OCI-LY3 (cell line): ENCODE measurements around the gene ERBB4.

Experiments used
- H2AFZ ChIP-seq: fragments of 200-600, 300-600 bp; shearing (Covaris generic); 2 replicates; pipeline ENCODE4 v1.6.0; 2014; ENCODE audit warnings: antibody characterized with exemption, low read depth, low read length
- H3K27ac ChIP-seq: fragments of 200-600, 300-600 bp; sonication (generic); 2 replicates; pipeline ENCODE4 v1.5.1; 2014; ENCODE audit warnings: mild to moderate bottlenecking, low read length, moderate library complexity, mixed read lengths
- H3K27me3 ChIP-seq: fragments of 200-600, 300-600 bp; sonication (generic); 2 replicates; pipeline ENCODE4 v1.6.1; 2014; ENCODE audit warnings: low read depth, low read length, mixed read lengths
- H3K36me3 ChIP-seq: fragments of 200-600, 300-600 bp; sonication (generic); replicated peaks from 2 replicates; pipeline ENCODE3; 2014; ENCODE audit warnings: low read depth, low read length, mixed read lengths
- H3K4me1 ChIP-seq: fragments of 300-600, 200-600 bp; sonication (generic); 2 replicates; pipeline ENCODE4 v1.6.1; 2014; ENCODE audit warnings: low read length, mixed read lengths
- H3K4me2 ChIP-seq: fragments of 200-600, 300-600 bp; sonication (generic); 2 replicates; pipeline ENCODE4 v1.6.1; 2014; ENCODE audit warnings: low read length, mixed read lengths
- H3K4me3 ChIP-seq: fragments of 300-600, 200-600 bp; sonication (generic); 2 replicates; pipeline ENCODE4 v1.5.1; 2014; ENCODE audit warnings: antibody characterized with exemption, mild to moderate bottlenecking, low read length, moderate library complexity
- H3K79me2 ChIP-seq: fragments of 300-600, 200-600 bp; shearing (Covaris generic); 2 replicates; pipeline ENCODE4 v1.6.1; 2014; ENCODE audit warnings: mild to moderate bottlenecking, low read length, mixed read lengths
- H3K9ac ChIP-seq: fragments of 300-600, 200-600 bp; shearing (Covaris generic); 2 replicates; pipeline ENCODE4 v1.6.0; 2014; ENCODE audit warnings: mild to moderate bottlenecking, low read length, moderate library complexity
- H3K9me3 ChIP-seq: fragments of 200-600, 300-600 bp; shearing (Covaris generic); 2 replicates; pipeline ENCODE4 v1.6.1; 2014; ENCODE audit warnings: low read length, mixed read lengths; ENCODE audit not compliant: insufficient read depth
- H4K20me1 ChIP-seq: fragments of 200-600, 300-600 bp; sonication (generic); 2 replicates; pipeline ENCODE4 v1.6.1; 2016; ENCODE audit warnings: low read length, mixed read lengths; ENCODE audit not compliant: insufficient read depth
- CTCF ChIP-seq: fragments of 200-600, 300-600 bp; sonication (generic); IDR thresholded peaks from 2 replicates; pipeline ENCODE4 v1.5.1; 2014; ENCODE audit warnings: antibody characterized with exemption, low read length, low read depth
- EZH2phosphoT487 ChIP-seq: fragments of 200-600 bp; shearing (Covaris generic); IDR thresholded peaks from 2 replicates; pipeline ENCODE4 v1.6.1; 2018; ENCODE audit warnings: antibody characterized with exemption, mixed run types, low read depth

ERBB4 gene

DNA sequence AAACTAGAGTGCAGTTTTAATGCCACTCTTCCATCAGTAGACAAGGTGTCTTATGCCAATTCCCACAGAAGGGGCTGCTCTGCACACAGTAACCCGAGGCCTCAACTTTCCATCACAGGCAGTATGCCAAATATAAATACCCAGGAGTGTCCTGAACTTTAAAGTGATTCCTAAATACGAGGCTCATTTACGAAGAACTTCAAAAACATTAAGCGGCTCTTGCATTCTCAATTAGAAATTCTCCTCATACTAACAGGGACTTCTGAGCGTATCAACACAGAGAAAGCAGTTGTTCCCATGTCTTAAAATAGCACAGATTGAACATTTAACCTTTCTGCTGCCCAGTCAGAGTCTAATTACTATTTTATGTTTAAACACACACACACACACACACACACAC is 638.6 kb downstream of the ERBB4 start:
- TF ChIP-seq EZH2phosphoT487 (no peak), CTCF (no peak)

DNA sequence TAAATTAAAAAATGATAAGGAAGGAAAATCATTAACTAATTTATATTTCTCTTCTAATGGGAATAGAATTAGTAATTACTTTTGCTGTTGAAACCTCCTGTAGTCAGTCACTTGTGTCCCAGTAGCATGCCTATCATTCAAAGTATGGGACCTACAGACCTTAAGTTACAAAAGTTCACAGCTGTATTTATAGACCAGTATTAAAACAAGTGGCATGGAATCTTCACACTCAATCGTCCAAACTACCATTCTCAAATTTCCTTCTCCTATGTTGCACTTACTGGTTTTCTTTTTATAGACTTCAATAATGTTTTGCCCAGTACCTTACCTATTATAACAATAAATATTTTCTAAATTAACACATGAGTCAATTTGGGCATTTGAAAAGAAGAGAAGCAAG is 639.9 kb downstream of the ERBB4 start:
- no peak overlapping the region for H3K4me3 ChIP-seq
- no peaks in the 10 kb centered on the region for H3K4me1 ChIP-seq
- no peaks in the 10 kb centered on the region for H3K9me3 ChIP-seq
- H2AFZ ChIP-seq = no peak overlapping the region
- no peaks in the 10 kb centered on the region for H3K27me3 ChIP-seq
- H3K4me2 ChIP-seq = no peak overlapping the region
- no peaks in the 10 kb centered on the region for H3K36me3 ChIP-seq
- no peaks in the 10 kb centered on the region for H4K20me1 ChIP-seq
- H3K9ac ChIP-seq = no peak overlapping the region
- no peaks in the 10 kb centered on the region for H3K79me2 ChIP-seq
- H3K27ac ChIP-seq = no peak overlapping the region
- no peak for TF ChIP-seq CTCF
- TF ChIP-seq EZH2phosphoT487 = no peak

More for the DNA sequence above, 638.6 kb downstream of the ERBB4 start:
- no peak overlapping the region for H3K4me2 ChIP-seq
- no peak overlapping the region for H3K4me3 ChIP-seq
- H3K9ac ChIP-seq = no peak overlapping the region
- H3K36me3 ChIP-seq = no peaks in the 10 kb centered on the region
- no peaks in the 10 kb centered on the region for H4K20me1 ChIP-seq
- H2AFZ ChIP-seq = 0 out of 2 replicates have a peak overlapping the region, but pooled peaks have one; percentile 40
- H3K27ac ChIP-seq = no peak overlapping the region
- H3K27me3 ChIP-seq = no peaks in the 10 kb centered on the region
- H3K79me2 ChIP-seq = no peaks in the 10 kb centered on the region
- H3K4me1 ChIP-seq = no peaks in the 10 kb centered on the region
- H3K9me3 ChIP-seq = no peaks in the 10 kb centered on the region

- Histone ChIP-seq H2AFZ (no peak overlapping the region), H3K79me2 (no peaks in the 10 kb centered on the region), H3K9me3 (no peaks in the 10 kb centered on the region), H4K20me1 (no peaks in the 10 kb centered on the region), H3K4me1 (no peaks in the 10 kb centered on the region), H3K4me3 (no peak overlapping the region), H3K27ac (no peak overlapping the region), H3K9ac (no peak overlapping the region), H3K36me3 (no peaks in the 10 kb centered on the region), H3K27me3 (no peaks in the 10 kb centered on the region), H3K4me2 (no peak overlapping the region)
- TF ChIP-seq CTCF (no peak), EZH2phosphoT487 (no peak)
Observed at GRCh38 chr2:211881449-211881848, 657.2 kb downstream of the ERBB4 start.

- TF ChIP-seq EZH2phosphoT487 (no peak), CTCF (peak; percentile 57)
- Histone ChIP-seq H3K9me3 (no peaks in the 10 kb centered on the region), H4K20me1 (no peaks in the 10 kb centered on the region), H3K79me2 (no peaks in the 10 kb centered on the region), H3K9ac (no peak overlapping the region), H3K36me3 (no peaks in the 10 kb centered on the region), H3K4me2 (no peak overlapping the region), H3K27me3 (no peaks in the 10 kb centered on the region), H2AFZ (no peak overlapping the region), H3K4me3 (no peak overlapping the region), H3K27ac (no peak overlapping the region), H3K4me1 (no peaks in the 10 kb centered on the region)
Observed at GRCh38 chr2:211879323-211879722, 659.3 kb downstream of the ERBB4 start.
